B cell (primary cell): Measurements from ENCODE around the gene FMN1.

Source experiments
- EZH2 ChIP-seq: IDR thresholded peaks from 2 replicates; pipeline ENCODE4 v1.6.1; 2012; ENCODE audit warnings: borderline replicate concordance, low read depth, mild to moderate bottlenecking, moderate library complexity, low read length; ENCODE audit not compliant: insufficient read depth, poor library complexity, severe bottlenecking
- TF ChIP-seq, protein P1 (sequence below): fragments of 200-600 bp; IDR thresholded peaks from one replicate; pipeline ENCODE4 v1.8.0; 2022; ENCODE audit warnings: antibody characterized with exemption, mild to moderate bottlenecking

DNA sequence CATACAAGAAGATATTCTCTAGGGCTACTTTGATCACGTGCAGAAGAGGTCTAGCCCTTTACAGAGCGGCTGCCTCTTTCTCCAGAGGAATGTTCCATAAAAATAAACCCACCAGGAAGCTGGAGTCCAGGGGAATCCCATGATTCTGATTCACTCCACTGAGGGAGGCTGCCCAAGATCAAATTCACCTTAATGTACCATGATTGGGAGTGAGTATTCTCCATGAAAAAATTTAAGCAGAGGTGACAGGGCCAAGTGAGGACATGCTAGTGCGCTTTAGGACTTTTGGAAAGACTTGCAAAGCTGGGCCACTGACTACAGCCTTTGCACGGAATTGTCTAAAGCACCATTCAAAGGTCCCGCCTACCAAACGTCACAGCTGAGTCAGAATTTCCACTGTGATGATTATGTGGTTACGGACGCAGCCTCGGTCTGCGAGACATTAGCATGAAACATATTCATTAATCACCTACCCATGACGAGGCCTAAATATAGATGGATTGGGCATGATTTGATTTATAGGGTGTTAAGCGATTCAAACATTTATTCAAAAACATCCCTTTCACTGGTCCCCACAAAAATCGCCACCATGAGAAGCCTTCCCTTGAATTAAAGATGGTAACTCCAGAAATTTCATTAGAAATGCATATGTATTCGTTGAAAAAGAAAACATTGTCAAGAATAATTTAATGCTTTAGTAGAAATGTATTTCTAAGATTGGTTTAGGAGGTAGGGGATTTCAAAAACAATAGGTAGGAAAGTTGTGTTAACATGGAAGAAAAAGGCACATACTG lies 324.1 kb downstream of the FMN1 start:
- TF ChIP-seq, protein P1, sequence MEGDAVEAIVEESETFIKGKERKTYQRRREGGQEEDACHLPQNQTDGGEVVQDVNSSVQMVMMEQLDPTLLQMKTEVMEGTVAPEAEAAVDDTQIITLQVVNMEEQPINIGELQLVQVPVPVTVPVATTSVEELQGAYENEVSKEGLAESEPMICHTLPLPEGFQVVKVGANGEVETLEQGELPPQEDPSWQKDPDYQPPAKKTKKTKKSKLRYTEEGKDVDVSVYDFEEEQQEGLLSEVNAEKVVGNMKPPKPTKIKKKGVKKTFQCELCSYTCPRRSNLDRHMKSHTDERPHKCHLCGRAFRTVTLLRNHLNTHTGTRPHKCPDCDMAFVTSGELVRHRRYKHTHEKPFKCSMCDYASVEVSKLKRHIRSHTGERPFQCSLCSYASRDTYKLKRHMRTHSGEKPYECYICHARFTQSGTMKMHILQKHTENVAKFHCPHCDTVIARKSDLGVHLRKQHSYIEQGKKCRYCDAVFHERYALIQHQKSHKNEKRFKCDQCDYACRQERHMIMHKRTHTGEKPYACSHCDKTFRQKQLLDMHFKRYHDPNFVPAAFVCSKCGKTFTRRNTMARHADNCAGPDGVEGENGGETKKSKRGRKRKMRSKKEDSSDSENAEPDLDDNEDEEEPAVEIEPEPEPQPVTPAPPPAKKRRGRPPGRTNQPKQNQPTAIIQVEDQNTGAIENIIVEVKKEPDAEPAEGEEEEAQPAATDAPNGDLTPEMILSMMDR = no peak
- no peak for TF ChIP-seq EZH2
